OCI-LY1 (cell line): ENCODE measurements around the gene CREB5.

ENCODE experiments used
- EZH2 ChIP-seq: fragments of 200-600 bp; sonication (generic), shearing (Covaris generic); IDR thresholded peaks from 2 replicates; pipeline ENCODE4 v1.8.0; 2017; ENCODE audit warnings: borderline replicate concordance, mixed run types, mild to moderate bottlenecking, antibody characterized with exemption, low read length, moderate library complexity, mixed read lengths
- TF ChIP-seq, protein P1 (sequence below): fragments of 200-600 bp; sonication (generic), shearing (Covaris generic); IDR thresholded peaks from 2 replicates; pipeline ENCODE4 v1.5.1; 2017; ENCODE audit warnings: mild to moderate bottlenecking, antibody characterized with exemption, low read length, moderate library complexity, mixed read lengths

DNA sequence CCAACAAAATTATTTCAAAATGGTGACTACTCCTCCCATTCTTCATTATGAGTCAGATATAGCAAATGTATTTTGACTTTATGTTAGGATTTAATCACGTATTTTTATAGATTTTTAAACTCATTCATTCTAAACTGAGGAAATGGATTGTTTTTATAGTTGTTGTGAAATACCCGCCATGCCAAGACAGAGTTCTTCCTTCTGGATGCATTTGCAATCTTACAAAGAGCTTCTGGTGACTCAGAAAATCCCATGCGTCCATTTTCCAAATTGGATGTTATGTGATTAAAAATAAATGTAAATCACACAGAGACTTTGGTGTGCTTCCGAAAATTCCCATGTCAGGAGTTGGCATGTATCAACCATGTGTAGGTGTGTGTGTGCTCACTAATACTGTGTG is 366.5 kb downstream of the CREB5 start:
- TF ChIP-seq, protein P1, sequence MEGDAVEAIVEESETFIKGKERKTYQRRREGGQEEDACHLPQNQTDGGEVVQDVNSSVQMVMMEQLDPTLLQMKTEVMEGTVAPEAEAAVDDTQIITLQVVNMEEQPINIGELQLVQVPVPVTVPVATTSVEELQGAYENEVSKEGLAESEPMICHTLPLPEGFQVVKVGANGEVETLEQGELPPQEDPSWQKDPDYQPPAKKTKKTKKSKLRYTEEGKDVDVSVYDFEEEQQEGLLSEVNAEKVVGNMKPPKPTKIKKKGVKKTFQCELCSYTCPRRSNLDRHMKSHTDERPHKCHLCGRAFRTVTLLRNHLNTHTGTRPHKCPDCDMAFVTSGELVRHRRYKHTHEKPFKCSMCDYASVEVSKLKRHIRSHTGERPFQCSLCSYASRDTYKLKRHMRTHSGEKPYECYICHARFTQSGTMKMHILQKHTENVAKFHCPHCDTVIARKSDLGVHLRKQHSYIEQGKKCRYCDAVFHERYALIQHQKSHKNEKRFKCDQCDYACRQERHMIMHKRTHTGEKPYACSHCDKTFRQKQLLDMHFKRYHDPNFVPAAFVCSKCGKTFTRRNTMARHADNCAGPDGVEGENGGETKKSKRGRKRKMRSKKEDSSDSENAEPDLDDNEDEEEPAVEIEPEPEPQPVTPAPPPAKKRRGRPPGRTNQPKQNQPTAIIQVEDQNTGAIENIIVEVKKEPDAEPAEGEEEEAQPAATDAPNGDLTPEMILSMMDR, result no peak
- no peak for TF ChIP-seq EZH2
